ENCODE results near the gene BIRC5. TPM values are rescaled to one million over a fixed set of nuclear protein-coding genes. Genes with fewer than 3 reads are reported as not detected.

BIRC5 gene
- total RNA-seq, 4 donors from 2014 or later = 1.2 to 7.9 (median 3.6) TPM

DNA sequence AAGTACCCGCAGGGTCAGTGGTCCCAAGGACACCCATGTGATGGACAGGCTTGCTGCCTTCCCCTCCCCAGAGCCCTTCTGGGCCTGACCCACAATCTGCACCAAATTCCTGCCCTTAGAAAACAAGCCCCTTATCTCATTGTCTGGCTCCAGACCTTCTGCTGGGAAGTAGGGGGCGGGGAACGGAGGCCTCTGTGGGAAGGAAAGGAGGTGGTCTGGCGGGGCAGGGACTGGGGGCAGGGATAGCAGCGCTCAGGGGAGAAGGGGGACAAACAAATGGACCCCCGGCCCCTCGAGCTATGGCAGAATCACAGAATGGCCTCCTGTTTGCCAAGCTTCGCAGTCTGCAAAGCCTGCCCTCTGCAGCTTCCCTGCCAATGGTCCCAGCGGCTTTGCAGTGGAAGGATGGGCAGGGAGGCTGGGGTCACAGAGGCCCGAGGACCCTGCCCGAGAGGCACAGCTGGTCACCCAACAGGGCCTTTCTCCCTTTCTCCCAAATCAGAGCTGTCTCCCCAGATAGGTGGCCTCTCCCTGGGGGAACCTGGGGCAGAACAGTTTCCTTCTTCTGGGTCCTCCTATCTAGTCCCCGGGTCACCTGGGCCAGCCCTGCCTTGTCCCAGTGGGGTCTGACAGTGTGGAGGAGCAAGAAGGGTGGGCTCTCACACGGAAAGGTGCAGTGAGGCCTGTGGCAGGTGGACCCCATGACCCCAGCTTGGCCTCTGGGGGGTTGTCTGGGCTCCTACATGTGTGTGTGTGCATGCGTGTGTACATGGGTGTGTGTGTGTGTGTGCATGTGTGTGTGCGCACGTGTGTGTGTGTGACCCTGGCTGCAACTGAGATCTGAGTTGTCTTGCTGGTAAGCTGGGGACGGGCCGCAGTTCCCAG, 42.9 kb downstream of the BIRC5 start:
- no peaks in the 10 kb centered on the region for H3K9me3 ChIP-seq
- DNase-seq = no peak
- H3K36me3 ChIP-seq = no peaks in the 10 kb centered on the region
- no peak overlapping the region for H3K27ac ChIP-seq
- H3K27me3 ChIP-seq = peaks cover 4% of the 10 kb centered on the region
- H3K4me3 ChIP-seq = no peak overlapping the region
- WGBS, 2 donors (ENCODE audit: low coverage in 1 of 2) = 66% methylated on average over 17 of the region's 18 CpGs; no CpG with 5 or more reads in 1 of the 2 donors
- H3K4me1 ChIP-seq = peaks cover 0 to 25% (median 16%) of the 10 kb centered on the region in 4 donors
- TF ChIP-seq EP300 (IDR thresholded peaks at IDR 0.05; ENCODE audit: low read depth) (no peak), POLR2AphosphoS5 (IDR thresholded peaks at IDR 0.05) (no peak), POLR2A (IDR thresholded peaks at IDR 0.05) (no peak)
- TF ChIP-seq, protein P1, sequence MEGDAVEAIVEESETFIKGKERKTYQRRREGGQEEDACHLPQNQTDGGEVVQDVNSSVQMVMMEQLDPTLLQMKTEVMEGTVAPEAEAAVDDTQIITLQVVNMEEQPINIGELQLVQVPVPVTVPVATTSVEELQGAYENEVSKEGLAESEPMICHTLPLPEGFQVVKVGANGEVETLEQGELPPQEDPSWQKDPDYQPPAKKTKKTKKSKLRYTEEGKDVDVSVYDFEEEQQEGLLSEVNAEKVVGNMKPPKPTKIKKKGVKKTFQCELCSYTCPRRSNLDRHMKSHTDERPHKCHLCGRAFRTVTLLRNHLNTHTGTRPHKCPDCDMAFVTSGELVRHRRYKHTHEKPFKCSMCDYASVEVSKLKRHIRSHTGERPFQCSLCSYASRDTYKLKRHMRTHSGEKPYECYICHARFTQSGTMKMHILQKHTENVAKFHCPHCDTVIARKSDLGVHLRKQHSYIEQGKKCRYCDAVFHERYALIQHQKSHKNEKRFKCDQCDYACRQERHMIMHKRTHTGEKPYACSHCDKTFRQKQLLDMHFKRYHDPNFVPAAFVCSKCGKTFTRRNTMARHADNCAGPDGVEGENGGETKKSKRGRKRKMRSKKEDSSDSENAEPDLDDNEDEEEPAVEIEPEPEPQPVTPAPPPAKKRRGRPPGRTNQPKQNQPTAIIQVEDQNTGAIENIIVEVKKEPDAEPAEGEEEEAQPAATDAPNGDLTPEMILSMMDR (IDR thresholded peaks at IDR 0.05) = no peak
- in situ Hi-C loops (cut with MboI; ENCODE audit: low pct_ligation_motif_present in 1 of 4, low pct_unique_long_range_greater_than_20kb in 1 of 4, low sequenced_read_pairs in 3 of 4) (no loop called here), intact Hi-C loops (cut with DNase I; ENCODE audit: low total_unique reads) (loop anchor here (10.0 kb wide), 1 partner anchor 142 kb away; no protein-coding TSS in a partner anchor)

DNA sequence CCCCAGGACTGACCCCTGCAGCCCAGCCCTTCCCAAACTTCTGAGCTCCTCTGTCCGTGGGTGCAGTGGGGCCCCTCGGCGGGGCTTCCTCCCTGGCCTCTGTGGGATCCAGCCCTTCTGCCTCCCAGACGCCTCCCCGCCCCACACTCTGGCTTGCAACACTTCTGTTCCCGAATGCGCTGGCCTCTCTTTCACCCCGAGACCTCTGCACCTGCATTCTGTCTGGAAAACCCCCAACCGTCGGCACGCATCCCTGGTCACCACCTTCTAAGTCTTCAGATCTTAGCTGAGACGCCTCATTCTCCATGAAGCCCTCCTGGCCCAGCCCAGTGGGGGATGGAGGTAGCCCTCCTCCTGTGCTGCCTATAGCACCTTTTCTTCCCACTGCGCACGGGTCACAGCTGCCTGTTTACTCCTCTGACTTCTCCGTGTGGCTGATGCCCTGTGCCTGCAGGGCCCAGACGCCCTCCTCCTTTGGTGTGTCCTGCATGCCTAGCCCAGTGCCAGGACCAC, 43.8 kb downstream of the BIRC5 start:
- Histone ChIP-seq H3K4me1 (peaks cover 0 to 20% (median 12%) of the 10 kb centered on the region in 4 donors), H3K27me3 (peaks cover 4% of the 10 kb centered on the region), H3K4me3 (no peak overlapping the region), H3K27ac (peak overlapping the region; percentile 3 to 59 (median 10)), H3K9me3 (no peaks in the 10 kb centered on the region), H3K36me3 (no peaks in the 10 kb centered on the region)
- TF ChIP-seq POLR2A (IDR thresholded peaks at IDR 0.05) = no peak
- no peak for TF ChIP-seq EP300 (IDR thresholded peaks at IDR 0.05; ENCODE audit: low read depth)
- TF ChIP-seq POLR2AphosphoS5 (IDR thresholded peaks at IDR 0.05) = no peak
- TF ChIP-seq, protein P1 (IDR thresholded peaks at IDR 0.05) = no peak
- 59 to 69% methylated on average over 7 to 15 of the region's 16 CpGs for WGBS, 2 donors (ENCODE audit: low coverage in 1 of 2)
- DNase-seq = no peak
- intact Hi-C loops (cut with DNase I; ENCODE audit: low total_unique reads) = loop anchor here (10.0 kb wide), 1 partner anchor 143 kb away; no protein-coding TSS in a partner anchor
- in situ Hi-C loops (cut with MboI; ENCODE audit: low pct_ligation_motif_present in 1 of 4, low pct_unique_long_range_greater_than_20kb in 1 of 4, low sequenced_read_pairs in 3 of 4) = no loop called here

DNA sequence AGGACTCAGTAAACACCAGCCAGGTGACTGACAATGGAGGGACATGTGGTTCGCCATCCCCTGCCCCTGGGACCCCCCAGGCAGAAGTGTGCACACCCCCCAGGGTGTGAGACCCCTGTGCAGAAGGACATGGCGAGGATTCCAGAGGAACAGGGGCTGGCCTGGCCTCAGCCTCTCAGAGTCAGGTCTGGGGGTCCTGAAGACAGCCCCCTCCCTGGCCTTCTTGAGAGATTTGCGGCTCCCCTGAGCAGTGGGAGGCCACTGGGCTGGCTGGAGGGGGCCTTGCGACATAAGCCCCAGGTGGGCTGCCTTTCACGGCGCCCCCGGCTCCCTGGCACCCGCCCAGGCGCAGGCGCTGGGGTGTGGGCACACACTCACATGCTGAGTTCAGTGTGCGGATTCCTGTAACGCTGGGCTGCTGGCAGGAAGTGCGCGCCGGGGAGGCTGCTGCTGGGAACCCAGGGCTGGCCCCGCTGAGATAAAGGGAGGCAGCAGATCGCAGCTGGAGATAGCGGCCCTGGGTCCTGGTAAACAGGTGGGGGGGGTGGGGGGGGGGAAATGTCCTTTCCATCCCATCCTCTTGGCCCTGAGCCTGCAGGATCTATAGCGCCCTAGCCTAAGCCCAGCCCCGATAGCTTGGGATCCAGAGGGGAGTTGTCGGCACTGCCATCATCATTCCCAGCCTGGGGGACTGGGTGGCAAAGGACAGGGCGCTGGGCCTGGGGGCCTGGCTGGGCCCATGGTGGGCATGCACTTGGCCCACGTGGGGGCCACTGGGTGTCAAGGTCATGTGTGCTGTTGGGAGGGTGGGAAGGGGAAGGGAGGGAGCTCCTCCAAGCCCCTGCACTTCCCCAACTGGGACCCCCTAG, 44.5 kb downstream of the BIRC5 start:
- Histone ChIP-seq H3K9me3 (no peaks in the 10 kb centered on the region), H3K27me3 (peaks cover 4% of the 10 kb centered on the region), H3K4me1 (peaks cover 0 to 22% (median 9%) of the 10 kb centered on the region in 4 donors), H3K27ac (peak overlapping the region; percentile 3 to 59 (median 10)), H3K4me3 (no peak overlapping the region), H3K36me3 (no peaks in the 10 kb centered on the region)
- intact Hi-C loops (cut with DNase I; ENCODE audit: low total_unique reads) = loop anchor here (10.0 kb wide), 1 partner anchor 144 kb away; no protein-coding TSS in a partner anchor
- TF ChIP-seq POLR2AphosphoS5 (IDR thresholded peaks at IDR 0.05) (peak in 1 of 3 donors; percentile 10), EP300 (IDR thresholded peaks at IDR 0.05; ENCODE audit: low read depth) (peak; percentile 33), POLR2A (IDR thresholded peaks at IDR 0.05) (no peak)
- TF ChIP-seq, protein P1 (IDR thresholded peaks at IDR 0.05) = no peak
- in situ Hi-C loops (cut with MboI; ENCODE audit: low pct_ligation_motif_present in 1 of 4, low pct_unique_long_range_greater_than_20kb in 1 of 4, low sequenced_read_pairs in 3 of 4) = no loop called here
- no peak for DNase-seq
- 42% methylated on average over 16 of the region's 23 CpGs; no CpG with 5 or more reads in 1 of the 2 donors for WGBS, 2 donors (ENCODE audit: low coverage in 1 of 2)
